Glutamatergic neuron (in vitro differentiated cells): Measurements from ENCODE around the gene SPOCK3. TPM values are rescaled to one million over a fixed set of nuclear protein-coding genes. Genes with fewer than 3 reads are reported as not detected.
"Not testable (repeated sequence)": the region's sequence is repeated elsewhere in the genome, so short reads cannot be mapped to it uniquely, and the experiment has no call there.

Experiments used
- DNase-seq: peaks from one replicate; pipeline ENCODE4 v3.0.0; 2022
- H3K27ac Mint-ChIP-seq: one replicate; pipeline ENCODE4 v1.8.0; 2020; ENCODE audit warnings: mild to moderate bottlenecking, mixed read lengths, inconsistent platforms; ENCODE audit not compliant: unreplicated experiment
- H3K27me3 Mint-ChIP-seq: one replicate; pipeline ENCODE4 v1.8.0; 2020; ENCODE audit warnings: mild to moderate bottlenecking, moderate library complexity, mixed read lengths, inconsistent platforms; ENCODE audit not compliant: unreplicated experiment
- H3K36me3 Mint-ChIP-seq: one replicate; pipeline ENCODE4 v1.8.0; 2020; ENCODE audit warnings: mild to moderate bottlenecking, mixed read lengths, inconsistent platforms; ENCODE audit not compliant: unreplicated experiment
- H3K4me1 Mint-ChIP-seq: one replicate; pipeline ENCODE4 v1.8.0; 2020; ENCODE audit warnings: mild to moderate bottlenecking, low read depth, mixed read lengths, inconsistent platforms; ENCODE audit not compliant: unreplicated experiment
- H3K4me3 Mint-ChIP-seq: one replicate; pipeline ENCODE4 v1.8.0; 2020; ENCODE audit warnings: mild to moderate bottlenecking, mixed read lengths, inconsistent platforms; ENCODE audit not compliant: unreplicated experiment
- H3K9me3 Mint-ChIP-seq: one replicate; pipeline ENCODE4 v1.8.0; 2020; ENCODE audit warnings: mild to moderate bottlenecking, moderate library complexity, mixed read lengths, inconsistent platforms; ENCODE audit not compliant: unreplicated experiment
- total RNA-seq: library from RNA; stranded (reverse); fragmentation: NEBNext Ultra II Directional; extraction: Animal tissue kit (Norgen Biotek cat#: 25700); gene quantifications from one replicate; pipeline ENCODE4 v1.2.1, GENCODE V29; 2021; ENCODE audit not compliant: unreplicated experiment
- TF ChIP-seq, protein P1 (sequence below): fragments of 200-600 bp; sonication (generic); IDR thresholded peaks from one replicate; pipeline ENCODE4 v1.5.0; 2021; ENCODE audit not compliant: partially characterized antibody, unreplicated experiment

Gene SPOCK3
- total RNA-seq, 1 donor from 2014 or later, result 26.8 TPM

DNA sequence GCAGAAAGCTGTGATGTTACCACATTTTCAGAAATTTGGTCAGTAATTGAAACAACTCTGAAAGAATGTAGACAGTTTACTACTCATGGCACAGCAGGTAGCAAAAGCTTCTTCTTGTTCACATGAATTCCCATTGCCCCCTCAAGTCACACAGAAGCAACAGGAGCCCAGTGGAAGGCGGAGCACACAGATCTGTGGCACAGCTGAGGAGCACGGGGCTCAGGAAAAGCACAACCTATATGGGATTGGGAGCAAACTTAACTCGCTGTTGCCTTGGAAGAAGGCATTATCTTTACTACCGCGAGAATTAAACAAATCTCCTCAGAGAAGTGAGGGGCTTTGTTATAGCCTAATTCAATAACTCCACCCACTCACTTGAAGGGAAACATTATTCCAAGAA, 358.5 kb downstream of the SPOCK3 start:
- no peaks in the 10 kb centered on the region for H3K27me3 Mint-ChIP-seq
- H3K27ac Mint-ChIP-seq, result no peak overlapping the region
- H3K9me3 Mint-ChIP-seq, result no peaks in the 10 kb centered on the region
- H3K4me1 Mint-ChIP-seq, result no peaks in the 10 kb centered on the region
- no peaks in the 10 kb centered on the region for H3K36me3 Mint-ChIP-seq
- TF ChIP-seq, protein P1, sequence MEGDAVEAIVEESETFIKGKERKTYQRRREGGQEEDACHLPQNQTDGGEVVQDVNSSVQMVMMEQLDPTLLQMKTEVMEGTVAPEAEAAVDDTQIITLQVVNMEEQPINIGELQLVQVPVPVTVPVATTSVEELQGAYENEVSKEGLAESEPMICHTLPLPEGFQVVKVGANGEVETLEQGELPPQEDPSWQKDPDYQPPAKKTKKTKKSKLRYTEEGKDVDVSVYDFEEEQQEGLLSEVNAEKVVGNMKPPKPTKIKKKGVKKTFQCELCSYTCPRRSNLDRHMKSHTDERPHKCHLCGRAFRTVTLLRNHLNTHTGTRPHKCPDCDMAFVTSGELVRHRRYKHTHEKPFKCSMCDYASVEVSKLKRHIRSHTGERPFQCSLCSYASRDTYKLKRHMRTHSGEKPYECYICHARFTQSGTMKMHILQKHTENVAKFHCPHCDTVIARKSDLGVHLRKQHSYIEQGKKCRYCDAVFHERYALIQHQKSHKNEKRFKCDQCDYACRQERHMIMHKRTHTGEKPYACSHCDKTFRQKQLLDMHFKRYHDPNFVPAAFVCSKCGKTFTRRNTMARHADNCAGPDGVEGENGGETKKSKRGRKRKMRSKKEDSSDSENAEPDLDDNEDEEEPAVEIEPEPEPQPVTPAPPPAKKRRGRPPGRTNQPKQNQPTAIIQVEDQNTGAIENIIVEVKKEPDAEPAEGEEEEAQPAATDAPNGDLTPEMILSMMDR, result no peak
- no peak for DNase-seq
- H3K4me3 Mint-ChIP-seq, result no peak overlapping the region

DNA sequence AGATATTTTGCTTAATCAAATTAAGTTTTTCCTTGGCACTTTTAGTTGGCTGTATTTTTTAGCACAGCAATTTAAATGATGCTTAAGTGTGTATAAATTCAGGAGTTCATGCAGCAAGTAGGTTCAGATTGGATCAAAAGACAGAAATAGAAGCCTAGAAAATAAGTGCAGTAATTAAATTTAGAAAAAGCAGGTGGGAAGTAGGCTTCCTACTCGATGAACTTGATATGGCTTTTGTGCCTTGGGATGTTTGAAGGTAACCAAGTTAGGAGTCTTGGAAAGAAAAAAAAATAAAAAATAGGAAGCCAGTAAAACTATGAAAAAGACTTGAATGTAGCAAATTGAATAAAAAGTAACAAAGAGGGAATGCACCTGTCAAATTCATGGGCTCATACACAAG, 372.3 kb downstream of the SPOCK3 start:
- no peak for DNase-seq
- Mint-ChIP-seq H3K4me1 (no peaks in the 10 kb centered on the region), H3K4me3 (no peak overlapping the region), H3K36me3 (no peaks in the 10 kb centered on the region), H3K27me3 (peaks cover 3% of the 10 kb centered on the region), H3K27ac (no peak overlapping the region), H3K9me3 (no peaks in the 10 kb centered on the region)
- TF ChIP-seq, protein P1, result no peak

DNA sequence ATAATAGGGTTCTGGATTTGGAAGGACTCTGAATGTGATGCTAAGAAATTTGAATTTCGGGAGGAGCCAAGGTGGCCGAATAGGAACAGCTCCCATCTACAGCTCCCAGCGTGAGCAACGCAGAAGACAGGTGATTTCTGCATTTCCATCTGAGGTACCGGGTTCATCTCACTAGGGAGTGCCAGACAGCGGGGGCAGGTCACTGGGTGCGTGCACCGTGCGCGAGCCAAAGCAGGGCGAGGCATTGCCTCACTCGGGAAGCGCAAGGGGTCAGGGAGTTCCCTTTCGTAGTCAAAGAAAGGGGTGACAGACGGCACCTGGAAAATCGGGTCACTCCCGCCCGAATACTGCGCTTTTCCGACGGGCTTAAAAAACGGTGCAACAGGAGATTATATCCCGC, 383.9 kb downstream of the SPOCK3 start:
- H3K27ac Mint-ChIP-seq, H3K27me3 Mint-ChIP-seq, H3K4me3 Mint-ChIP-seq, H3K9me3 Mint-ChIP-seq, H3K36me3 Mint-ChIP-seq, H3K4me1 Mint-ChIP-seq, DNase-seq: not testable (repeated sequence)

DNA sequence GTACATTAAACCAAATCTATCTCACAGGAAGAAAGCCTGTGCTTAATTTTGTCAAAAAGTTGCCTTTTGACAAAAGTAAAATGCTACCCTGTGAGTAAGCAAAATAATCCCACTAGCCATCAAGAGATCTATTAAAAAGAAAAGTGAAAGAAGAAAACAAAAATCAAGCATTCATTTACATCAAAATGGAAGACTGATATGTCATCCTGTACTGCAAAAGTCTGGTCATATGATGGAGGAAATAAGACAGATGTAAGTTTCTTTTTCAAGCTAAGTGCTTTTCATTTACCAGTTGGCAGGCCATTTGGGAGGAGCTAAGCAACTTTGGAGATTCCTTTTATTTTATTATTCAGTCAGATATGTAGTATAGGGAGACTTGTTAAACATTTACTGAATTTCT, 387.4 kb downstream of the SPOCK3 start:
- Mint-ChIP-seq H3K27me3 (peaks cover 2% of the 10 kb centered on the region), H3K4me3 (no peak overlapping the region), H3K9me3 (no peaks in the 10 kb centered on the region), H3K4me1 (no peaks in the 10 kb centered on the region), H3K27ac (no peak overlapping the region), H3K36me3 (no peaks in the 10 kb centered on the region)
- DNase-seq, result no peak
- TF ChIP-seq, protein P1, result no peak

DNA sequence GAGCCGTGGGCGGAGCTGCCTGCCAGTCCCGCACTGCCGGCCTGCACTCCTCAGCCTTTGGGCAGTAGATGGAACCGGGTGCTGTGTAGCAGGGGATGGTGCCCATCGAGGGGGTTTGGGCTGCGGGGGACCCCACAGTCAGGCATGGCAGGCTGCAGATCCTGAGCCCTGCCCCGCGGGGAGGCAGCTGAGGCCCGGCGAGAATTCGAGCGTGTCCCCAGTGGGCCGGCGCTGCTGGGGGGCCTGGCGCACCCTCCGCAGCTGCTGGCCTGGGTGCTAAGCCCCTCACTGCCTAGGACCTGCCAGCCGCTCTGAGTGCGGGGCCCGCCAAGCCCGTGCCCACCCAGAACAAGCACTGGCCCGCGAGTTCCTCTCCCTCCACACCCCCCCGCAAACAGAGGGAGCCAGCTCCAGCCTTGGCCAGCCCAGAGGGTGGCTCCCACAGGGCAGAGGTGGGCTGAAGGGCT, 391.5 kb downstream of the SPOCK3 start:
- H3K9me3 Mint-ChIP-seq, result no peaks in the 10 kb centered on the region
- no peak overlapping the region for H3K27ac Mint-ChIP-seq
- H3K4me3 Mint-ChIP-seq, result no peak overlapping the region
- no peak for DNase-seq
- no peaks in the 10 kb centered on the region for H3K4me1 Mint-ChIP-seq
- TF ChIP-seq, protein P1, result no peak
- no peaks in the 10 kb centered on the region for H3K36me3 Mint-ChIP-seq
- H3K27me3 Mint-ChIP-seq, result no peaks in the 10 kb centered on the region
